Activated CD4-positive, alpha-beta T cell treated with anti-CD3 and anti-CD28 coated beads, Interleukin-2, amount 50 U/mL, for 48 hours (primary cell): ENCODE results near the gene GINS2.

Experiments
- DNase-seq, 2 experiments: peaks; one replicate each; pipeline ENCODE4 v3.0.0-alpha.2; 2020

GINS2 gene

GRCh38 chr16:85715169-85716021 is 26.6 kb upstream of the GINS2 start:
- DNase-seq: no peak

DNA sequence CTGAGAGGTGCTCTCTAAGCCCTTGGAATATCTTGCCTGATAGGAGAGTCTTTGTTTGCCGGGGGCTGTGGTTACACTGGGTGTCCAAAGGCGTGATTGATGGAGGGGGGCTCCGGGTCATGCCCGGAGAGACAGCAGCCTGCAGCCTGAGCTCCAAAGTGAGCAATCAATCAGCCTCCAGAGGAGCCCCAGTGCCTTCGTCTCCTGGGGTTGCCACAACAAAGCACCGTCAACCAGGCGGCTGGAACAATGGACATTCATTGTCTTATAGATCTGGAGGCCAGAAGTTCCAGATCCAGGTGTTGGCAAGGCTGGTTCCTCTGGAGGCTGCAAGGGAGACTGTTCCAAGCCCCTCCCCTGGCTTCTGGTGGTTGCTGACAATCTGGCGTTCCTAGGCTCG is 24.0 kb upstream of the GINS2 start:
- DNase-seq: no peak

DNA sequence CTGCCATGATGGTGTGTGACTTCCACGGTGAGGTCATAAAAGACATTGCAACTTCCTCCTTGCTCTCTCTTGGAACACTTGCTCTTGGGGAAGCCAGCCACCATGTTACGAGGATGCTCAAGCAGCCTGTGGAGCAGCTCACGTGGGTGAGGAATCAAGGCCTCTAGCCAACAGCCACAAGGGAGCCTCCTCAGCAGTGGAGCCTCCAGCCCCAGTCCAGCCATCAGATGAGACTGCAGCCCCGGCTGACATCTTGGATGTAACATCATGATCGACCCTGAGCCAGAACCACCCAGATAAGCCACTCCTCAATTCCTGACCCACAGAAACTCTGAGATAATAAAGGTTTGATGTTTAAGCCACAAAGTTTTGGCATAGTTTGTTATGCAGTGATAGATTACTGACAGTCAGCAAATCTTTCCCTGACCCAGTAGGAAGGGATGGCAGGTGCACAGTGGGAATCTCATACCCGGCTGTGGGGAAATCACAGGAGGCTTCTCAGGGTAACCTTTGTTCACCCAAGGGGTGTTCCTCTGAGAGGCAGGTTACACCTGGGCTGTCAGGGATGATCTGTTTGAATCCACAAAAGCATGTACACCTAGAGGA is 23.3 kb upstream of the GINS2 start:
- DNase-seq: no peak

DNA sequence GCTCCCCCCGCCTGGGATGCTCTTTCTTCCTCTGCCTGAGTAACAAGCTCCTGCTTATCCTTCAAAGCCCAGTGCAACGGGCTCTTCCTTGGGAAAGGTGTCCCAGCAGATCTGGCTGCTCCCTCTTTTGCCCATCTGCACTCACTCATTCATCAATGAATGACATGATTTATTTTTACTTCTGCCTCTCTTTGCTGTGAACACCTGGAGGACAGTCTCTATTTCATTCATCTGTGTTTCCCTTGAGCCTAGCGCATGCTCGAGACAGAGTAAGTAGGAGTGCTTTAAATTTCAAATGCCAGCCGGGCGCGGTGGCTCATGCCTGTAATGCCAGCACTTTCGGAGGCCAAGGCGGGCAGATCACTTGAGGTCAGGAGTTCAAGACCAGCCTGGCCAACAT is 22.0 kb upstream of the GINS2 start:
- no peak for DNase-seq

- DNase-seq: no peak
Measured at GRCh38 chr16:85709766-85710585, 21.2 kb upstream of the GINS2 start.

DNA sequence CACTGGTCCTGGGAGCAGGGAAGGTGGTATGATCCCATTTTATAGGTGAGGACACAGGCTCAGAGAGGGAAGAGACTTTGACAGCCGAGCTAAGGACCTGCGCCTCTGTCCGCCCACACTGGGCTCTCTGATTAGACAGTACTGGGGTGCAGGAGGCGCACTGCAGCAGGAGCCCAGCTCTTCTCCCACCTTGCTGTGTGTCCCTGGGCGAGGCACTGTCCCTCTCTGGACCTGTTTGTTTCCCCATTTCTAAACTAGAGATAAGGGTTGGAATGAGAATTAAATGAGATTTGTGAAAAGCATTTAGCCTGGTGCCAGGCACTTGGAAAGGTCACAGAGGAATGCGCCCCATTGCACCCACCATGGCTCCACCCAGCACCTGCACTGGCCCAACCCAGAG is 19.6 kb upstream of the GINS2 start:
- no peak for DNase-seq

DNA sequence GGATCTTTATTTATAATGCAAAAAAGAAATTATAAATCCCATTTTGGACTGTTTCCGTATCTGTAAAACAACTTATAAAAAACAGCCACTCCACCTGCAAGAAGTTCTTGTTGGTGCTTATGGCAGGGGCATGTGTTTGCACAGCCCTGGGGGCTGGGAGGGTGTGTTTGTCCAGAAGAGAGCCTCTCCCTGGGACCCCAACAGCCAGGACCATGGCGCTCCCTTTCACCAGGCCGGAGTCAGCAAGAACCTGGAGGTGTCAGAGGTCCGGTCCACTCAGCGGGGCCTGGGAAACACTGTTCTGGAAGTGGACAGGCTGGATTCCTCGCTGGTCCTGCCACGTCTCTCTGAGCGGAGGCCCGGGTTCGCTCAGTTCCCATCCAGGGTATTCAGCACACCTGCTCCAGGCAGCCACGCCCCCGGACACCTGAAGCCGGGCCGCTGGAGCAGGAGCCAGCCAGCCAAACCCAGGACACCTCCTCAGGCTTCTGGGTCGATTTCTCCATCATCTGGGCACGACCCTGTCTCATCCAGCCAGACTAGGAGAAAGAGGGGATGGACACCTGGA is 18.9 kb upstream of the GINS2 start:
- no peak for DNase-seq

DNA sequence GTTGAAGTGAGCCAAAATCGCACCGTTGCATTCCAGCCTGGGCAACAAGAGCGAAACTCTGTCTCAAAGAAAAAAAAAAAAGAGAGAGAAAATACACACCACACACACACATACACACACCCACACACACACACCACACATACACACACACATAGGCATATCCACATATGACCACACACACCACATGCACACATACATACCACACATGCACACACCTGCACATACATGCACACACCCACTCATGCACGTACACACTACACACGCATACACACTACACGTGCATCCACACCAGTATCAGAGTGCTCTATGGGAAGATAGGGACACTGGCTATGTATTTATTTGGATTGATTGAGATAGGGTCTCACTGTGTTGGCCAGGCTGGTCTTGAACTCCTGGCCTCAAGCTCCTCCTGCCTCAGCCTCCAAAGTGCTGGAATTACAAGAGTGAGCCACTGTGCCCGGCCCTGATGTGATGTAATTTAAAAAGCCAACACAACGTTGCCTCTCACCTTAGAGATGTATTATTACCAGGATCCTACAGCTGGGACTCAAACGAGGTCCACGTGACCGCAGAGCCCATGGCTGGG is 17.8 kb upstream of the GINS2 start:
- no peak for DNase-seq

GRCh38 chr16:85704900-85705846 is 16.4 kb upstream of the GINS2 start:
- no peak for DNase-seq

DNA sequence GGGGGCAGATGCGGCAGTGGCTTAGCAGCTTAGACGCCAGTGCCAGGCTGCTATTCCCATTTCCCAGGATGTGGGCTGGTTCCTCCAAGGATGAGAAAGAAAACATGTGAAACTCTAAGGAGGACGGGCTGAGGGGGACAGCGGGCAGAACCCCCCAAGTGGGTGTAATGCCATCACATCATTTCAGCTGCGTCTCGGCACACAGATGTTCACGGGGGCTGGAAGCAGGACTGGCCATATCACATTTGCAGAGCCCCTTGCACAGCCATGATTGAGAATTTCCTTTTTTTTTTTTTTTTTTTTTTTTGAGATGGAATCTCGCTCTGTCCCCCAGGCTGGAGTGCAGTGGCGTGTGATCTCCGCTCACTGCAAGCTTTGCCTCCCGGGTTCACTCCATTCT is 15.3 kb upstream of the GINS2 start:
- DNase-seq: no peak

DNA sequence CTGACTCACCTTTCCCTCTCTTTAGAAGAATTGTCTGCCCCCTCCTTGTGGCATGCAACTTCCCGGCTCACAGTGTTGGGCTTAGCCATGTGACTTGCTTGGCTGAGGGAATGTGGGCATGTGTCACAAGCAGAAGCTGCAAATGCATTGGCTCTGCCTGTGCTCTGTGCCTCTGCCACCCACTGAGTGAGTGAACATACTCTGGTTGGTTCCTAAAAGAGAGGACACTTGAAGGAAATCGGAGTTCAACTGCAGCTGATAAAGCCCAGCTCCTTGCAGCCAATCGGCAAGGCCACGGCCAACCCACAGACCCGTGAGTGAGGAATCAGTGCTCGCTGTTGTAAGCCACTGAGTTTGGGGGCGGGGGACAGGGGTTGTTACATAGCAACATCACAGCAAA is 10.9 kb upstream of the GINS2 start:
- no peak for DNase-seq

DNA sequence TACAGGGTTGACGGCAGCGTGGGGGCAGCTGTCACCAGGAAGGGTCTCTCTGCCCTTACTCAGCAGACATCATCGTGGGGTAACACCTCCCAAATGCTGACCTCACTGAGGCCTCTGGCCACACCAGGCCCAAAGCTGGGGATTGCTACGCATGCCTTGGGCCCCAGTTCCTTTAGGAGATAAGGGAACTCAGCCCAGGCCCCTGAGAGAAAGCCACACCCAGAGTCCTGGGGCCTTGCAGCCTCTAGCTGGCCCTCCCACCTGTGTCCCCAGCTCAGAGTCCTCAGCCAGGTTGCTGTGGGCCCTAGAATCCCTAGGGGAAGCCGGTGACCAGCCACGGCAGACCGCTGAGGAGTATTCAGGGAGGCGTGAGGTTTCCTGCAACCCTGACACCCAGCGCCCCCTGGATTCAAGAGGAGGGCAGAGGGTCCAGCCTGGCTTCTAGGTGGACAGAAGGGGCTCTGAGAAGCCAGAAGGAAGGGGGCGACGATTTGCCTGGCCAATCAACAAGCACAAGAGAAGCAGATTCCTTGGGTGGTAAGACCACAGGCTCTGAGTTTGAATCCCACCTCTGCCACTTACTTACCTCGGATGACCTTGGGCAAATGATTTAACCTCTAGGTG is 10.3 kb upstream of the GINS2 start:
- no peak for DNase-seq

- no peak for DNase-seq
Measured at GRCh38 chr16:85698459-85698891, 9.7 kb upstream of the GINS2 start.

GRCh38 chr16:85697431-85697830 is 8.7 kb upstream of the GINS2 start:
- DNase-seq: no peak

GRCh38 chr16:85696781-85697180 is 8.0 kb upstream of the GINS2 start:
- DNase-seq: no peak

- DNase-seq: no peak
Measured at GRCh38 chr16:85695196-85696128, 6.7 kb upstream of the GINS2 start.

GRCh38 chr16:85690469-85691064 is 1.8 kb upstream of the GINS2 start:
- DNase-seq: no peak

GRCh38 chr16:85689950-85690320 is 1.2 kb upstream of the GINS2 start:
- DNase-seq: no peak

DNA sequence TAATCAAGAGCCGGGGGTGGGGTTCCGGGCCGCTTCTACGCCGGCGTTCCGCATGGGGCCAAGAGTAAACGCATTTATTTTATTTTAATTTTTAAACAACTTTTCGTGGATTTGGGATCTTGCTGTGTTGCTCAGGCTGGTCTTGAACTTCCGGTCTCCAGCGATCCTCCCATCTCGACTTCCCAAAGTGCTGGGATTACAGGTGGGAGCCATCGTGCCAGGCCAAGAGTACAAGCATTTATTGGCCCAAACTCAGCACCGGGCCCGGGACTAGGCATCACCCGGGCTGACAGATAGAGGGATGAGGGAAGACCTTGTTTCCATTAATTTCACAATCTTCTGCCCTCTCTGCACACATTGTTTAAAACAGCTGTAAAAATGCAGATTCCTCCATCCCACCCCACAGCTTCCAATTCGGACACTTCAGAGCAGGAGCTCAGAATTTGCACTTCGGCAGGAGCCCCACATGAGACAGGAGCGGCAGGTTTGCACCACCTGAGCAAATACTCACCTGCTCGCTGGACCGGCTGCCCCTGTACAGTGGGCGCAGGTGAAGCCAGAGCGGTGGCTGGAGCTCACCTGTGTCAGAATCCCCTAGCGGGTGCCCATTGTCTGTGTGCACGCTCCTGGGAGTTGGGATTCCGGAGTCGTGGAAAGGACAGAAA is 663 bp upstream of the GINS2 start:
- no peak for DNase-seq
